GM12865 (cell line): ENCODE results near the gene ATP2A1.

ENCODE experiments used
- DNase-seq: peaks from one replicate; pipeline ENCODE4 v3.0.0; 2010; ENCODE audit warnings: low read depth
- H3K4me3 ChIP-seq: 2 replicates; pipeline ENCODE4 v1.5.1; 2011; ENCODE audit warnings: mild to moderate bottlenecking, low read depth, low read length, control low read depth
- TF ChIP-seq, protein P1 (sequence below): IDR thresholded peaks from 2 replicates; pipeline ENCODE4 v1.5.1; 2011; ENCODE audit warnings: low read length, control low read depth, low read depth, inconsistent platforms; ENCODE audit not compliant: insufficient read depth; ENCODE audit errors: missing control alignments

ATP2A1 gene

DNA sequence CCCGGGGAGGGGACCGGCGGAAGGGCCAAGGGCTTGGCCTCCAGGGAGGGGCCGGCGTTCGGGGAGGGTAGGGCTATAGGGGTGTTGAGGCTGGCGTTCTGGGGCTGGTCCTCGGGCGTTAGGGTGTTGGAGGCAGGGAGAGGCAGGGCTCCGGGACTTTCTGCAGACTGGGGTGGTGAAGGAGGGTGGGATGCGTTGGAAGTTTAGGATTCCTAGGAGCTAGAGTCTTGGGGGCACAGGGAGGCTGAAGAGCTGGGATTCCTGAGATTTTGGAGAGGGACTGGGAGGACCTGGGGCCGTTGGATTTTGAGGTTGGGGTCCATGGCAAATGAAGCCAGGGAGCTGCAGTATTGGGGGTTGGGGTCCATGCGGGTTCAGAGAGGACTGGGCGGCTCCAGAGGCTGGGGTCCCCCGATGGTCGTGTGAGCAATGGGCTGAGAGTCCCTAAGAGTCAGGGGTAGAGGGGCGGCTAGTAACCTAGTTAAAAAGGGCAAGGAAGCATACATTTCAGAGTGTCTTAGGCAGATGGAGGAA is 73.2 kb downstream of the ATP2A1 start:
- DNase-seq, result peak; percentile 59
- TF ChIP-seq, protein P1, sequence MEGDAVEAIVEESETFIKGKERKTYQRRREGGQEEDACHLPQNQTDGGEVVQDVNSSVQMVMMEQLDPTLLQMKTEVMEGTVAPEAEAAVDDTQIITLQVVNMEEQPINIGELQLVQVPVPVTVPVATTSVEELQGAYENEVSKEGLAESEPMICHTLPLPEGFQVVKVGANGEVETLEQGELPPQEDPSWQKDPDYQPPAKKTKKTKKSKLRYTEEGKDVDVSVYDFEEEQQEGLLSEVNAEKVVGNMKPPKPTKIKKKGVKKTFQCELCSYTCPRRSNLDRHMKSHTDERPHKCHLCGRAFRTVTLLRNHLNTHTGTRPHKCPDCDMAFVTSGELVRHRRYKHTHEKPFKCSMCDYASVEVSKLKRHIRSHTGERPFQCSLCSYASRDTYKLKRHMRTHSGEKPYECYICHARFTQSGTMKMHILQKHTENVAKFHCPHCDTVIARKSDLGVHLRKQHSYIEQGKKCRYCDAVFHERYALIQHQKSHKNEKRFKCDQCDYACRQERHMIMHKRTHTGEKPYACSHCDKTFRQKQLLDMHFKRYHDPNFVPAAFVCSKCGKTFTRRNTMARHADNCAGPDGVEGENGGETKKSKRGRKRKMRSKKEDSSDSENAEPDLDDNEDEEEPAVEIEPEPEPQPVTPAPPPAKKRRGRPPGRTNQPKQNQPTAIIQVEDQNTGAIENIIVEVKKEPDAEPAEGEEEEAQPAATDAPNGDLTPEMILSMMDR, result no peak
- H3K4me3 ChIP-seq, result peak overlapping the region; percentile 74
